ENCODE results near the gene PARD3B. TPM values are rescaled to one million over a fixed set of nuclear protein-coding genes. Genes with fewer than 3 reads are reported as not detected.

PARD3B gene
- total and polyA plus RNA-seq, 2 of the 4 experiments (the other 2 are of a cell fraction), result 3.3 to 15.6 TPM

DNA sequence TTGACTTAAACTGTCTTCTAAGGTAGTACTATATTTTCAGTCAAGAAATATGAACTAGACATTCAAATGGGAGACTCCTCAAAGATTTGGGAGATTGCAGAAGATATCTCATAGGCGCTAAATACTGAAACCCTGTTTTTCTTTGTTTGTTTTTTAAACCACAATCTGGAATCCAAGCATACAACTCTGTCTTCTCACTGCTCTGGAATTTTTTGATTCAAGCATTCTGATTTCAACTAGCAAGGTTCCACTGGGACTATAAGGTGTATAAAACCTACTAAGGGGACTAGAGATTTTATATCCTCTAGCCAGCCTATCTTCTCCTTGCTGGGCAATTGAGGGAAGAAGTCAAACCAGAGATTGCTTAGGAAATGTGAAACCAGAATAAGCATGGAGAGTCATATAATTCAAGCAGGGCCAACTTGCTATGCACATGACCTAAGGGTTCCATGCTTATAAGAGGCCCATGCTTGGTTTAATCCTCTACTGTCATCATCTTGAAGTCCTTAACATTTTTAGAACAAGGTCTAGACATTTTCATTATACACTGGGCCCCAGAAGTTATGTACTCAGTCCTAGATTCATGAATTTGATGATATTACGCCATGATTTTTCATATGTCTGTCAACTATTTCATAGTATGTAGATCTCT, 405.5 kb downstream of the PARD3B start:
- H2BK120ac ChIP-seq (ENCODE audit: low read depth, low read length), result peak overlapping the region; percentile 4; the same call in 1 of the 2 replicates
- H3K4me2 ChIP-seq (ENCODE audit: low read depth, low read length), result no peak overlapping the region; the same call in 1 of the 2 replicates
- CTCF ChIA-PET, result interaction anchor here (0.6 kb wide), 1 partner anchor 39 kb away, joined by 3 read pairs; no protein-coding TSS in a partner anchor
- H4K8ac ChIP-seq (ENCODE audit: low read depth in 2 of 2, low read length in 2 of 2), result no peak overlapping the region
- no peak overlapping the region for H3K27ac ChIP-seq (ENCODE audit: insufficient read depth, low read length)
- no peak overlapping the region for H3K23ac ChIP-seq (ENCODE audit: low read depth, low read length)
- ATAC-seq (ENCODE audit: low read depth), result peak; percentile 91
- H2BK15ac ChIP-seq (ENCODE audit: low read depth, low read length), result no peak overlapping the region
- BruUV-seq (replicated peaks), result no TSS peak
- H3K4ac ChIP-seq (ENCODE audit: low read depth, low read length), result peak overlapping the region; percentile 20; the same call in 1 of the 2 replicates
- no peak overlapping the region for H2AK9ac ChIP-seq (replicated peaks; ENCODE audit: low read depth, low read length, poor library complexity)
- POLR2A ChIA-PET (ENCODE audit: unreplicated experiment), result no interaction called here
- H4K20me1 ChIP-seq (ENCODE audit: insufficient read depth, low read length), result peaks cover 3% of the 10 kb centered on the region; the same call in 1 of the 2 replicates
- peaks cover 4% of the 10 kb centered on the region for H3K4me1 ChIP-seq (ENCODE audit: control insufficient read depth, insufficient read depth, low read length)
- H3K79me1 ChIP-seq (ENCODE audit: low read depth in 1 of 2, low read length in 2 of 2), result peaks cover 3 to 7% of the 10 kb centered on the region in 2 experiments; a peak in 3 of 4 replicates
- H2AFZ ChIP-seq (replicated peaks; ENCODE audit: low read length, poor library complexity), result no peak overlapping the region
- in situ Hi-C loops (cut with MboI; ENCODE audit: low sequenced_read_pairs) (no loop called here), dilution Hi-C loops (cut with HindIII; ENCODE audit: low sequenced_read_pairs, unreplicated experiment) (no loop called here), intact Hi-C loops (cut with micrococcal nuclease) (no loop called here)
- no peak overlapping the region for H3K9ac ChIP-seq (ENCODE audit: low read depth, low read length)
- no peak overlapping the region for H3K56ac ChIP-seq (ENCODE audit: extremely low read depth, insufficient read depth, low read length)
- H2BK5ac ChIP-seq (ENCODE audit: low read depth, low read length, poor library complexity, severe bottlenecking), result no peak overlapping the region
- no peak for TF ChIP-seq RFX5 (IDR thresholded peaks at IDR 0.05; ENCODE audit: low read depth, low read length)
- no peak for TF ChIP-seq MAZ (IDR thresholded peaks at IDR 0.05; ENCODE audit: borderline replicate concordance, low read depth, low read length)
- TF ChIP-seq CHD1 (IDR thresholded peaks at IDR 0.05; ENCODE audit: low read depth, low read length), result no peak
- TF ChIP-seq FOS (IDR thresholded peaks at IDR 0.05; ENCODE audit: low read depth, low read length), result no peak
- TF ChIP-seq NFE2L2 (IDR thresholded peaks at IDR 0.05; ENCODE audit: low read depth, low read length), result no peak
- TF ChIP-seq SMC3 (IDR thresholded peaks at IDR 0.05; ENCODE audit: low read depth, low read length), result no peak
- no peak for TF ChIP-seq BHLHE40 (IDR thresholded peaks at IDR 0.05; ENCODE audit: low read depth, low read length)
- no CpG with 5 or more reads among the region's 2 CpGs for WGBS, 2 experiments (ENCODE audit: extremely low coverage in 2 of 2, insufficient read length in 1 of 2)
- H3K36me3 ChIP-seq (ENCODE audit: control insufficient read depth, insufficient read depth, low read length), result no peaks in the 10 kb centered on the region
- H3K9me3 ChIP-seq (ENCODE audit: control insufficient read depth, insufficient read depth, low read length), result no peaks in the 10 kb centered on the region
- 0 out of 2 replicates have a peak overlapping the region, but pooled peaks have one; percentile 26 for H4K91ac ChIP-seq (ENCODE audit: insufficient read depth, low read depth, low read length)
- no peak overlapping the region for H4K5ac ChIP-seq (ENCODE audit: low read depth, low read length)
- no peaks in the 10 kb centered on the region for H3K27me3 ChIP-seq (ENCODE audit: control insufficient read depth, insufficient read depth, low read length)
- H2BK20ac ChIP-seq (ENCODE audit: low read depth, low read length), result peak overlapping the region; percentile 83; the same call in 1 of the 2 replicates
- H3K4me3 ChIP-seq (ENCODE audit: insufficient read depth, low read depth, low read length), result no peak overlapping the region
- DNase-seq, result peak; percentile 62
- H2AK5ac ChIP-seq (ENCODE audit: low read depth, low read length), result no peak overlapping the region
- H3K9me1 ChIP-seq (ENCODE audit: insufficient read depth, low read length), result peaks cover 5% of the 10 kb centered on the region
- H3K18ac ChIP-seq (ENCODE audit: low read depth, low read length), result no peak overlapping the region
- H3K14ac ChIP-seq (replicated peaks; ENCODE audit: low read depth, low read length), result no peak overlapping the region
